MM.1S (cell line): ENCODE data around the gene RUNDC3A.
A peak's percentile ranks its signal among the peaks of the same experiment; 100 is the strongest.

Source experiments
- DNase-seq: peaks from one replicate; pipeline ENCODE4 v3.0.0-alpha.2; 2015
- H2AFZ ChIP-seq: fragments of 300-600 bp; sonication (generic); 2 replicates; pipeline ENCODE4 v1.6.0; 2016; ENCODE audit warnings: antibody characterized with exemption, low read length
- H3F3A ChIP-seq: fragments of 300-600 bp; sonication (generic); 2 replicates; pipeline ENCODE4 v1.6.1; 2016; ENCODE audit warnings: mild to moderate bottlenecking, antibody characterized with exemption, low read length, moderate library complexity, mixed read lengths; ENCODE audit not compliant: insufficient read depth
- H3K27ac ChIP-seq: fragments of 300-600 bp; sonication (generic); 2 replicates; pipeline ENCODE4 v1.5.1; 2016; ENCODE audit warnings: mild to moderate bottlenecking, low read length
- H3K27me3 ChIP-seq: fragments of 300-600 bp; sonication (generic); replicated peaks from 2 replicates; pipeline ENCODE4 v1.6.0; 2016; ENCODE audit warnings: low read length; ENCODE audit not compliant: insufficient read depth
- H3K36me3 ChIP-seq: fragments of 300-600 bp; sonication (generic); replicated peaks from 2 replicates; pipeline ENCODE4 v1.6.1; 2016; ENCODE audit warnings: mild to moderate bottlenecking, low read length, mixed read lengths; ENCODE audit not compliant: insufficient read depth
- H3K4me1 ChIP-seq: fragments of 300-600 bp; sonication (generic); 2 replicates; pipeline ENCODE4 v1.6.1; 2016; ENCODE audit warnings: low read length, mixed read lengths
- H3K4me2 ChIP-seq: fragments of 300-600 bp; sonication (generic); 2 replicates; pipeline ENCODE4 v1.6.0; 2016; ENCODE audit warnings: low read depth, low read length
- H3K4me3 ChIP-seq: fragments of 300-600 bp; sonication (generic); 2 replicates; pipeline ENCODE4 v1.5.1; 2016; ENCODE audit warnings: low read length, mixed read lengths
- H3K79me2 ChIP-seq: fragments of 300-600 bp; sonication (generic); 2 replicates; pipeline ENCODE4 v1.6.1; 2016; ENCODE audit warnings: mixed run types, low read length, mixed read lengths
- H3K9ac ChIP-seq: fragments of 300-600 bp; sonication (generic); 2 replicates; pipeline ENCODE4 v1.6.1; 2016; ENCODE audit warnings: low read length, mixed read lengths
- H3K9me2 ChIP-seq: fragments of 300-600 bp; sonication (generic); replicated peaks from 2 replicates; pipeline ENCODE4 v1.6.1; 2016; ENCODE audit warnings: mild to moderate bottlenecking, low read length, mixed read lengths; ENCODE audit not compliant: insufficient read depth
- H3K9me3 ChIP-seq: fragments of 300-600 bp; sonication (generic); replicated peaks from 2 replicates; pipeline ENCODE4 v1.6.1; 2016; ENCODE audit warnings: mild to moderate bottlenecking, low read length, mixed read lengths; ENCODE audit not compliant: insufficient read depth
- H4K20me1 ChIP-seq: fragments of 300-600 bp; sonication (generic); 2 replicates; pipeline ENCODE4 v1.6.1; 2016; ENCODE audit warnings: mild to moderate bottlenecking, low read length, moderate library complexity, mixed read lengths; ENCODE audit not compliant: insufficient read depth
- EZH2 ChIP-seq: fragments of 300-600 bp; sonication (generic); optimal IDR thresholded peaks from 2 replicates; pipeline ENCODE3; 2017; ENCODE audit warnings: low read depth, mild to moderate bottlenecking, antibody characterized with exemption, low read length, mixed read lengths
- EZH2phosphoT487 ChIP-seq: fragments of 300-600 bp; sonication (generic); IDR thresholded peaks from 2 replicates; pipeline ENCODE4 v1.6.1; 2018; ENCODE audit warnings: antibody characterized with exemption, low read length
- TF ChIP-seq, protein P1 (sequence below): fragments of 300-600 bp; sonication (generic); IDR thresholded peaks from 2 replicates; pipeline ENCODE4 v1.5.1; 2016; ENCODE audit warnings: antibody characterized with exemption, low read length, mixed read lengths

The RUNDC3A gene

GRCh38 chr17:44315760-44316731 is 7.6 kb downstream of the RUNDC3A start:
- 0 out of 2 replicates have a peak, but pooled peaks cover 4% of the 10 kb centered on the region for H3F3A ChIP-seq
- no peaks in the 10 kb centered on the region for H3K9me2 ChIP-seq
- no peak overlapping the region for H2AFZ ChIP-seq
- H3K4me1 ChIP-seq = no peaks in the 10 kb centered on the region
- H3K4me2 ChIP-seq = no peak overlapping the region; the same call in 1 of the 2 replicates
- no peak overlapping the region for H3K27ac ChIP-seq
- no peak for DNase-seq
- TF ChIP-seq, protein P1, sequence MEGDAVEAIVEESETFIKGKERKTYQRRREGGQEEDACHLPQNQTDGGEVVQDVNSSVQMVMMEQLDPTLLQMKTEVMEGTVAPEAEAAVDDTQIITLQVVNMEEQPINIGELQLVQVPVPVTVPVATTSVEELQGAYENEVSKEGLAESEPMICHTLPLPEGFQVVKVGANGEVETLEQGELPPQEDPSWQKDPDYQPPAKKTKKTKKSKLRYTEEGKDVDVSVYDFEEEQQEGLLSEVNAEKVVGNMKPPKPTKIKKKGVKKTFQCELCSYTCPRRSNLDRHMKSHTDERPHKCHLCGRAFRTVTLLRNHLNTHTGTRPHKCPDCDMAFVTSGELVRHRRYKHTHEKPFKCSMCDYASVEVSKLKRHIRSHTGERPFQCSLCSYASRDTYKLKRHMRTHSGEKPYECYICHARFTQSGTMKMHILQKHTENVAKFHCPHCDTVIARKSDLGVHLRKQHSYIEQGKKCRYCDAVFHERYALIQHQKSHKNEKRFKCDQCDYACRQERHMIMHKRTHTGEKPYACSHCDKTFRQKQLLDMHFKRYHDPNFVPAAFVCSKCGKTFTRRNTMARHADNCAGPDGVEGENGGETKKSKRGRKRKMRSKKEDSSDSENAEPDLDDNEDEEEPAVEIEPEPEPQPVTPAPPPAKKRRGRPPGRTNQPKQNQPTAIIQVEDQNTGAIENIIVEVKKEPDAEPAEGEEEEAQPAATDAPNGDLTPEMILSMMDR = no peak
- TF ChIP-seq EZH2phosphoT487 = no peak
- TF ChIP-seq EZH2 = no peak
- H3K9me3 ChIP-seq = no peaks in the 10 kb centered on the region
- H3K36me3 ChIP-seq = no peaks in the 10 kb centered on the region
- peaks cover 40% of the 10 kb centered on the region for H3K27me3 ChIP-seq
- H3K9ac ChIP-seq = no peak overlapping the region
- H4K20me1 ChIP-seq = no peaks in the 10 kb centered on the region
- no peaks in the 10 kb centered on the region for H3K79me2 ChIP-seq
- 0 out of 2 replicates have a peak overlapping the region, but pooled peaks have one; percentile 10 for H3K4me3 ChIP-seq

- no peak for DNase-seq
- no peak for TF ChIP-seq EZH2
- TF ChIP-seq, protein P1 = no peak
- TF ChIP-seq EZH2phosphoT487 = no peak
Observed at GRCh38 chr17:44317545-44317944, 9.1 kb downstream of the RUNDC3A start.

DNA sequence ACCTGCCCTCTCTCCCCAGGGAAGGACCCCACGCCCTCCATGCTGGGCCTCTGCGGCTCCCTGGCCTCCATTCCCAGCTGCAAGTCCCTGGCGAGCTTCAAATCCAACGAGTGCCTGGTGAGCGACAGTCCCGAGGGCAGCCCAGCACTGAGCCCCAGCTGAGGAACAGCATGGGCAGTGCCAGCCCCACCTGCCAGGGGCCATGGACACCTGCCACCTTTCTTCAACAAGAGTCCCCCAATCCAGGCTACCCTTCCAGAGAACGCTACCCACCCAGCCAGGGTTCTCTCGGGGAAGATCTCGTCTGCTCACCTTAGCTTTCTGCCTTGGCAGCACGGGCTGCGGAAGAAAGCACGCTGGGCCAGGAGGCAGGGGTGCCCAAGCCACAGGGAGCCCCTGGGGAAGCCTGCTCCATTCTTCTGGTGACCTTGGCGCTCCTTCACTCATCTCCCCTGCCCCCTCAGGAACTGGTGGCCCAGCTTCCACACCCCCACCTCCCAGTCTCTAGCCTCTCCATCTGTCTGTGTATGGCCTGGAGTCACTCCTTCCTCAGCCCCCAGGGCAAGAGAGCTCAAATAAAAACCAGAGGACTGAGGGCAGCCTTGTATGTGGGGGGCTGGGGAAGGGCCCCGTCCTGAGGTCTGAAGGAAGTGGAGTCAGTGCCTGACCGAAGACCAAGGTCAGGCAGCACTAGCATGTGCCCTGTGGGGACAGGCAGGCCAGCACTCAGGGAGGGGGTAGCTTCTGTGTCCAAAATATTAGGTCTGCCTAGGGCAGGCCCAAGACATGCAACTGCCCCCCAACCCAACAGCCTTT is 9.9 kb downstream of the RUNDC3A start:
- Histone ChIP-seq H3K9me2 (no peaks in the 10 kb centered on the region), H3K27ac (no peak overlapping the region), H3K9me3 (no peaks in the 10 kb centered on the region), H3K4me1 (no peaks in the 10 kb centered on the region), H4K20me1 (no peaks in the 10 kb centered on the region), H3K27me3 (peaks cover 30% of the 10 kb centered on the region), H3K9ac (no peak overlapping the region), H2AFZ (no peak overlapping the region), H3K36me3 (no peaks in the 10 kb centered on the region; the same call in 1 of the 2 replicates), H3K4me2 (no peak overlapping the region), H3K79me2 (peaks cover 10% of the 10 kb centered on the region), H3K4me3 (no peak overlapping the region), H3F3A (0 out of 2 replicates have a peak, but pooled peaks cover 4% of the 10 kb centered on the region)
- no peak for DNase-seq
- TF ChIP-seq, protein P1 = no peak
- TF ChIP-seq EZH2 (no peak), EZH2phosphoT487 (no peak)

More at GRCh38 chr17:44317545-44317944, 9.1 kb downstream of the RUNDC3A start:
- H3K9me3 ChIP-seq = no peaks in the 10 kb centered on the region
- H3K27ac ChIP-seq = no peak overlapping the region
- H3K4me1 ChIP-seq = no peaks in the 10 kb centered on the region
- H3K9ac ChIP-seq = no peak overlapping the region
- H3K79me2 ChIP-seq = peaks cover 5% of the 10 kb centered on the region
- H2AFZ ChIP-seq = no peak overlapping the region
- no peaks in the 10 kb centered on the region for H3K9me2 ChIP-seq
- no peak overlapping the region for H3K4me2 ChIP-seq
- H4K20me1 ChIP-seq = no peaks in the 10 kb centered on the region
- no peak overlapping the region for H3K4me3 ChIP-seq
- H3K36me3 ChIP-seq = no peaks in the 10 kb centered on the region; the same call in 1 of the 2 replicates
- H3K27me3 ChIP-seq = peaks cover 30% of the 10 kb centered on the region
- H3F3A ChIP-seq = 0 out of 2 replicates have a peak, but pooled peaks cover 4% of the 10 kb centered on the region
